Coronary artery (tissue), 2 donors: ENCODE results near the gene UBE3D.
"Not testable (repeated sequence)": the region's sequence is repeated elsewhere in the genome, so short reads cannot be mapped to it uniquely, and the experiment has no call there.

Experiments
- DNase-seq: peaks from one replicate; pipeline ENCODE4 v3.0.0-alpha.2; 2017; ENCODE audit warnings: low spot score
- H3K27ac ChIP-seq, 2 donors: fragments of 200-600 bp; sonication (generic); one replicate each; pipeline ENCODE4 v1.5.1; 2016 to 2019
- H3K4me3 ChIP-seq: fragments of 200-600 bp; sonication (generic); 2 replicates; pipeline ENCODE4 v1.5.1; 2016; ENCODE audit warnings: mild to moderate bottlenecking, moderate library complexity
- CTCF ChIP-seq: fragments of 200-600 bp; sonication (generic); IDR thresholded peaks from one replicate; pipeline ENCODE4 v1.5.1; 2019; ENCODE audit warnings: antibody characterized with exemption

Gene UBE3D

GRCh38 chr6:83042467-83043053 is 23.1 kb downstream of the UBE3D start:
- no peak for DNase-seq
- TF ChIP-seq CTCF: no peak
- H3K4me3 ChIP-seq: no peak overlapping the region
- no peak overlapping the region for H3K27ac ChIP-seq

DNA sequence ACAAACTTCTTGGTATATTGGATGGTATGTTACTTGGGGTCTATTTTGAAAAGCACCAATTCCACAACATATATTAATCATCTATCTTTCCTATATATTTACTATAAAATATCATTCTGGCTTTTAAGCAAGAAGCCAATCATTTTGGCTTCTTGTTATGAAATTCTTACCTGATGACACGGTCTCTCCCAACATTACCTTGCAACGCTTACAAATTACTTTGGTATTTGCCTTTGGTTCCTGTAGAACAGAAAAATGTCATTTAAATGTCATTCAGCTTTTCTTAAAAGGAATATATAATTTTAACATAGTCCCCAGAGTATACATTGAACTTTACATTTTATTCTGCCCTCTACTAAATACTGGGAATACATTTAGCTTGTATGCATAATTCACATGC is 27.4 kb downstream of the UBE3D start:
- Histone ChIP-seq H3K4me3 (no peak overlapping the region), H3K27ac (no peak overlapping the region)
- TF ChIP-seq CTCF: no peak
- DNase-seq: no peak

DNA sequence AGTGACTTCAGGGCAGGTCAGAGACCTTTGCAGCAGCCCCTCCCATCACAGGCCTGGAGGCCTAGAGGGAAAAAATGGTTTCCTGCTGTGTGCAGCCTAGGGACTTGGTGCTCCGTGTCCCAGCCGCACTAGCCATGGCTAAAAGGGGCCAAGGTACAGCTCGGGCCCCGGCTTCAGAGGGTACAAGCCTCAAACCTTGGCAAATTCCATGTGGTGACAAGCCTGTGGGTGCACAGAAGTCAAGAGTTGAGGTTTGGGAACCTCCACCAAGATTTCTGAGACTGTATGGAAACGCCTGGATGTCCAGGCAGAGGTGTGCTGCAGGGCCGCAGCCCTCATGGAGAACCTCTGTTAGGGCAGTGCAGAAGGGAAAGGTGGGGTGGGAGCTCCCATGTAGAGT is 34.0 kb downstream of the UBE3D start:
- TF ChIP-seq CTCF: no peak
- no peak overlapping the region for H3K27ac ChIP-seq
- no peak for DNase-seq
- no peak overlapping the region for H3K4me3 ChIP-seq

- TF ChIP-seq CTCF: no peak
- no peak for DNase-seq
- H3K4me3 ChIP-seq: no peak overlapping the region
- no peak overlapping the region for H3K27ac ChIP-seq
Observed at GRCh38 chr6:83019741-83020140, 45.9 kb downstream of the UBE3D start.

DNA sequence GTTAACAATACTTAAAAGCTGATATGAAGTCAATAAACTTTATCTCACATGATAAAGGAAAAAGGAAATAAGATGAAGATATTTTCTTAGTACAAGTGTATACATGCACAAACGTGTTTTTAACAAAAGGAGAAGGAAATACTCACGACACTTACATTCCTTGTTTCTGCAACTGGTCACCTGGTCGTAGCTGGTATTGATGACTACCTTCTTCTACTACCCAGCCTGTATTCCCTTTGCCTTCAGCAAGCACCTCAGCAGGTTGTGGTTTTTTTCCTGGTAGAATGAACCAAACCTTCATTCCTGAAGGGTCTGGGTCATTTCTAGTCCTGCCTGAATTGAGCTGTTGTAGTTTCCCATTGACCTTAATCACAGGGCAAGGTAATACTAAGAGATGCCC is 54.5 kb downstream of the UBE3D start:
- DNase-seq, H3K27ac ChIP-seq, H3K4me3 ChIP-seq: not testable (repeated sequence)

GRCh38 chr6:83008626-83009025 is 57.0 kb downstream of the UBE3D start:
- no peak for DNase-seq
- H3K4me3 ChIP-seq: no peak overlapping the region
- no peak overlapping the region for H3K27ac ChIP-seq
- no peak for TF ChIP-seq CTCF

GRCh38 chr6:83006270-83006905 is 59.3 kb downstream of the UBE3D start:
- DNase-seq: no peak
- TF ChIP-seq CTCF: no peak
- Histone ChIP-seq H3K4me3 (no peak overlapping the region), H3K27ac (no peak overlapping the region)
